ENCODE measurements around the gene MARCHF2.
"Not testable (repeated sequence)": the region's sequence is repeated elsewhere in the genome, so short reads cannot be mapped to it uniquely, and the experiment has no call there.

MARCHF2 gene

GRCh38 chr19:8413629-8413995 is 507 bp downstream of the MARCHF2 start:
- no peak for DNase-seq

DNA sequence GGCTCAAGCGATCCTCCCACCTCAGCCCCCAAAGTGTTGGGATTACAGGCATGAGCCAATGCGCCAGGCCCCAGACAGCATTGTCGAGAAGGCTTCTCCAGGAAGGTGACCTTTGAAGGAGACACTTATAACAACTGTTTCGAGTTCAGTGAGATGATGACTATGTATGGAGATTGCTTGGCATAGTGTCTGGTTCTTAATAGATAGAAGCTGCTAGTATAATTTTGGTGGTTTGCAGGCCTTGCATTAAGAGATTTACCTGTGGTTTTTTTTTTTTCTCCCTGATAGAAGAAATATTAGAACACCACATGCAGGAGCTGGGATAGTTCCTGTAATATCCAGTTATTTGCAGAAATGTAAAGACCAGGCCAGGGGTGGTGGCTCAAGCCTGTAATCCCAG is 3.7 kb downstream of the MARCHF2 start:
- no peak for DNase-seq

DNA sequence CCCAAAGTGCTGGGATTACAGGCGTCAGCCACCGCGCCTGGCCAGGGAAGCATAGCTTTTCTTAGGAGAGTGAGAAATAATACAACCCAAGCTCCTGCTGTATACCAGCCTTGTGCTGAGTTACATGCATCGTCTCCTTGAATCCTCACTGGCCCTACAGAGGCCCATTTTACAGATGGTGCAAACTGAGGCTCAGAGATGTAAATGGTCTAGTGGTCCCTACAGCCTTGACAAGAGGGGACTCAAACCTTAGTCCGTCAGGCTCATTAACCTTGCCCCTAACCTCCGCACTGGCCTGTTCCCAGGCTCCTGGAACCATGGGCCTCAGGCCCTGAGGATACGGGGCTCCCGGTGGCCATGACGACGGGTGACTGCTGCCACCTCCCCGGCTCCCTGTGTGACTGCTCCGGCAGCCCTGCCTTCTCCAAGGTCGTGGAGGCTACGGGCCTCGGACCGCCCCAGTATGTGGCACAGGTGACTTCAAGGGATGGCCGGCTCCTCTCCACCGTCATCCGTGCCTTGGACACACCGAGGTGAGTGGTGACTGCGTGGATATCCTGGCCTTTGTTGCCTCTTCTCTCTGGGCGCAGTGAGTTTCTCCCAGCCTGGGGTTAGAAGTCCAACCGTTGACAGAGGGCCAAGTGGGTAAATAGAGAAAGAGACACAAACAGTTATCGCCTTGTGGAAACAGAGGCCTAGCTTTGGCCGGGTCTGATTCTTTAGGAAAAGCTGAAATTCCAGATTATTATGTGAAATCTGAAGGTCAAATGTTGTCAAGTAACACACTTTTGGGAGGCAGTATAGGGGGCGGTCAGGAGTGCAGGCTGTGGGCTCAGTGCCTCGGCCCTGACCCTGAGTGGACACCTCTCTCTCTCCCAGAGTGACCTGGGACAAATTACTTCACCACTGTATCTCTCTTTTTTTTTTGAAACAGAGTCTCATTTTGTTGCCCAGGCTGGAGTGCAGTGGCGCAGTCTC is 8.7 kb downstream of the MARCHF2 start:
- no peak for DNase-seq

GRCh38 chr19:8423817-8424223 is 10.7 kb downstream of the MARCHF2 start:
- no peak for DNase-seq

DNA sequence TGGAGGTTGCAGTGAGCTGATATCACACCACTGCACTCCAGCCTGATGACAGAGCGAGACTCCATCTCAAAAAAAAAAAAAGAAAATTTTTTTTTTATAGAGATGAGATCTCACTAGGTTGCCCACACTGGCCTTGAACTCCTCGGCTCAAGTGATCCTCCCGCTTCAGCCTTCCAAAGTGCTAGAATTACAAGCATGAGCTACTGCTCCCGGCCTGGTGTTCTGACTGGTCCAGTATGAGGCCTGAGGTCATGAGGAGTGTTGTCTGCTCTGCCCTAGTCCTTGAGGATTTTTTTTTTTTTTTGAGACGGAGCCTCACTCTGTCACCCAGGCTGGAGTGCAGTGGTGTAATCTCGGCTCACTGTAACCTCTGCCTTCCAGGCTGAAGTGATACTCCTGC is 12.2 kb downstream of the MARCHF2 start:
- DNase-seq: not testable (repeated sequence)

GRCh38 chr19:8426283-8426682 is 13.2 kb downstream of the MARCHF2 start:
- DNase-seq: no peak

DNA sequence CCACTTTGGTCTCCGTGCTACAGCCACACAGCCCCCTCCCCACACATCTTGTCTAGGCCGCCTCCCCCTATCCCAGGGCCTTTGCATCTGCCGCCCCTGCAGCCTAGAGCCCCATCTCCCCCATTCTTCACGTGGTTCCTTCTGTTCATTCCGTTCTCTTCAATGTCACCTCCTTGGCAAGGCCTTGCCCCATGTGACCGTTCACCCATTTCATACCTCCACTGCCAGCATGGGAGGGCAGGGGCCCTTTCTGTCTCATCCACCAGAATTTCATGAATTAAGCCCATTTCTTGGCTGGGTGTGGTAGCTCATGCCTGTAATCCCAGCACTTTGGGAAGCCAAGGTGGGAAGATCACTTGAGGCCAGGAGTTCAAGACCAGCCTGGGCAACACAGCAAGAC is 15.9 kb downstream of the MARCHF2 start:
- no peak for DNase-seq

GRCh38 chr19:8429826-8430225 is 16.7 kb downstream of the MARCHF2 start:
- no peak for DNase-seq

DNA sequence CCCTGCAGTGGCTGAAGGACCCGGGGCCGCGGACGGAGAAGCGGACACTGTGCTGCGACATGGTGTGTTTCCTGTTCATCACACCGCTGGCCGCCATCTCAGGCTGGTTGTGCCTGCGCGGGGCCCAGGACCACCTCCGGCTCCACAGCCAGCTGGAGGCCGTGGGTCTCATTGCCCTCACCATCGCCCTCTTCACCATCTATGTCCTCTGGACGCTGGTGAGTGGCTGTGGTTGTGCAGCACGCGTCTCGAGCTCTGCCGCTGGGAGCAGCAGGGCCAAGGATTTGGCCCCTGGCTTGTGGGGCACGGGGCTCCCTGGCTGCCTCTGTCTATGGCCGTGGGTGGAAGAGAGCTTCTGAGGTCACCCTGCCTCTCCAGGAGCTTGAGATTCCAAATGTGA is 17.5 kb downstream of the MARCHF2 start:
- no peak for DNase-seq

DNA sequence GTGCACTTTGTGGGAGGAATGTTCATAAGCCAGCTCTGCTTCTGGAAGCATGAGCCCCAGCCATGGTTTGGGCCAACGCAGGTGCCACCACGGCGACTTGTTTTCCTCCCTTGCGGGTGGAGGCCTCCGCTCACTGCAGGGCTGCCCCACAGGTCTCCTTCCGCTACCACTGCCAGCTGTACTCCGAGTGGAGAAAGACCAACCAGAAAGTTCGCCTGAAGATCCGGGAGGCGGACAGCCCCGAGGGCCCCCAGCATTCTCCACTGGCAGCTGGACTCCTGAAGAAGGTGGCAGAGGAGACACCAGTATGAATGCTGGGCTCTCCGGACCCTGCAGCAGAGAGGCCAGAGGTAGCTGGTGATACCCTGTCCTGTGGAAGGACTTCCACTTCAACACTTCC is 25.1 kb downstream of the MARCHF2 start:
- no peak for DNase-seq

DNA sequence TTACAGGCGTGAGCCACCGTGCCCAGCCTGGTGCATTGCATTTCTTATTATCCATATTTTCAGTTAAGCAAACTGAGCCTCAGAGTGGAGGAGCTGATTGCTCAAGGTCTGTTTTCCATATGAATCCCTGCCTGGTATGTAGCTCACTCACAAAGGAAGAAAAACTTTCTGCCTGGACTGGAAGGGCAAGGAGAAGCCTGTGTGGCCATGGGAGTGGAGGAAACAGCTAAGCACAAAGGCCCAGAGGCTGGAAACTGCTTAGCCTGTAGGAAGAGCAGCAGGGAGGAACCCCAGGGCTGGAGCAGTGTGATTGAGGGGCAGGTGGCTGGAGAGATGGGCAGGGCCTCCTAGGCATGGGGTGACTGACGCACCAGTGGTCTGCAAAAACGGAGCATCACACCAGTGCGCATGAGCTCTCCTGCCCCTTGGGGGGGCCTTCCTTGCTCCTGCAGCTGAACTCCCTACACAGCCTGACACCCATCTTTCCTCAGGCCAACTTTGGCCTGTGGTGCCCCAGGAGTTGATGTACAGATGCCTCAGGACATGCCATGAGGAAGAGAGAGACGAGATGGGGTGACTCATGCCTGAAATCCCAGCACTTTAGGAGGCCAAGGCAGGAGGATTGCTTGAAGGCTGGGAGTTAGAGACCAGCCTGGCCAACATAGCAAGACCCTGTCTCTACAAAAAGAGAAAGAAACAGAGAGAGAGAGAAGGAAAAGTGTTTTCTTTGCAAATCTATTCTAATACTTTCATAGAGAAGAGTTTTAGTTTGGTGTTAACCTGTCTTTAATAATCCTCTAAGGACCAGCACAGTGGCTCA is 28.8 kb downstream of the MARCHF2 start:
- no peak for DNase-seq

DNA sequence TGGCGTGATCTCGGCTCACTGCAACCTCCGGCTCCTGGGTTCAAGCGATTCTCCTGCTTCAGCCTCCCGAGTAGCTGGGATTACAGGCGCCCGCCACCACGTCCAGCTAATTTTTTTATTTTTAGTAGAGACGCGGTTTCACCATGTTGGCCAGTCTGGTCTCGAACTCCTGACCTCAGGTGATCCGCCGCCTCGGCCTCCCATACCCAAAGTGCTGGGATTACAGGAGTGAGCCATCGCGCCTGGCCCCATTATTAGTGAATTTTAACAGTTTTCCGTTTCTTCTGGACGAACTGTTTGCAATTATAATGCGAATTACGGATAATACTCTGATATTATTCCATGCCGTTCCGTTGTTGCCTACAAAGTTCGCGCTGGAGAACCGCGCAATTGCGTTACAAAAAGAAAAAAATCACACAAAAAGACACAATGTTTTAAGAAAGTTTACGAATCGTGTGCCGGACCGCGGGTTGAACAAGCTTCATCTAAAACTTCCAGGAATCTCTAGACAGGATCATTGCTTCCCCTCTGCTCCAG is 31.1 kb downstream of the MARCHF2 start:
- DNase-seq: not testable (repeated sequence)

- peak; percentile 100 for DNase-seq
These were observed 31.8 kb downstream of the MARCHF2 start, which contains the start of gene HNRNPM for GRCh38 chr19:8444677-8445487. Gene HNRNPM (plus strand): TSS chr19:8444975. CDS start chr19:8444999, 24 bp downstream.

GRCh38 chr19:8445488-8446001 is 32.4 kb downstream of the MARCHF2 start:
- DNase-seq: peak; percentile 25

DNA sequence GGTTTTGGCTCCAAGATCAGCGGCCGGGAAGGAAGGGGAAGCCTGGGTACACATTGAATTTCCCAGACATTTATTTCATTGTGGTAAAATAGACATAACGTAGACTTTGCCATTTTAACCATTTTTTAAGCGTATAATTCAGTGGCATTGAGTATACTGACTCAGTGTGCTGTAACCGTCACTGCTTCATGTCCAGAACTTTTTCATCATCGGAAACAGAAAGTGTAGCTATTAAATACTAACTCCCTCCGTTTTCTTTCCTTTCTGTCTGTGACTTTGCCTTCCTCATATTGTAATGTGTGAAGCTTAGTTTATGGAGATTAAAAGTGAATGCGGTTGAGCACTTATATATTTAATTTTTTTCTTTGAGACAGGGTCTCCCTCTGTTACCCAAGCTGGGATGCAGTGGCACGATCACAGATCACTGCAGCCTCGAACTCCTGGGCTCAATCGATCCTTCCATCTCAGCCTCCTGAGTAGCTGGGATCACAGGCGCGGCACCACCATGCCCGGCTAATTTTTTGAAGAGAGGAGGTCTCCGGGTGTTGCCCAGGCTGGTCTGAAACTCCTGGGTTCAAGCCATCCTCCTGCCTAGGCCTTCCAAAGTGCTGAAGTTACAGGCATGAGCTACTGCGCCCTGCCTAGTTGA is 33.1 kb downstream of the MARCHF2 start:
- DNase-seq: no peak

DNA sequence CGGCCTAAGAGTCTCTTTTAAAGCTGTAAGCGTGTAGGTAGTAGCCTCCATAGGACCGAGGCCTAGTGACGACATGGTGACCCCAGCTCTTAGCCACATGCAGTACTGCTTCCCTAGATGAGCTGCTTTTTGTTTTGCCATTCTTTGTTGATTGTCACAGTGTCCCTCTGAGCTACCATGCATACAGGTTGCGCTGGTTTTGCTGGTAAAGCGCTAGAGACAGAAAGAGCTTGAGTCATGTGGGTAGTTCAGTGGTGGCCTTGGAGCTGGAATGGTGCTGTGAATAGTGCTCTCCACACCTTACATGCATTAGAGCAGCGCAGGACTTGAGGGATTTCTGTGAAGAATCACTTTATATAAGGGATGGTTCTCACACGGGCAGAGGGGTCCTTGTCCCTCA is 36.7 kb downstream of the MARCHF2 start:
- DNase-seq: no peak

GRCh38 chr19:8451377-8451776 is 38.3 kb downstream of the MARCHF2 start:
- DNase-seq: no peak

- no peak for DNase-seq
These were observed 38.8 kb downstream of the MARCHF2 start for GRCh38 chr19:8451885-8452284.

DNA sequence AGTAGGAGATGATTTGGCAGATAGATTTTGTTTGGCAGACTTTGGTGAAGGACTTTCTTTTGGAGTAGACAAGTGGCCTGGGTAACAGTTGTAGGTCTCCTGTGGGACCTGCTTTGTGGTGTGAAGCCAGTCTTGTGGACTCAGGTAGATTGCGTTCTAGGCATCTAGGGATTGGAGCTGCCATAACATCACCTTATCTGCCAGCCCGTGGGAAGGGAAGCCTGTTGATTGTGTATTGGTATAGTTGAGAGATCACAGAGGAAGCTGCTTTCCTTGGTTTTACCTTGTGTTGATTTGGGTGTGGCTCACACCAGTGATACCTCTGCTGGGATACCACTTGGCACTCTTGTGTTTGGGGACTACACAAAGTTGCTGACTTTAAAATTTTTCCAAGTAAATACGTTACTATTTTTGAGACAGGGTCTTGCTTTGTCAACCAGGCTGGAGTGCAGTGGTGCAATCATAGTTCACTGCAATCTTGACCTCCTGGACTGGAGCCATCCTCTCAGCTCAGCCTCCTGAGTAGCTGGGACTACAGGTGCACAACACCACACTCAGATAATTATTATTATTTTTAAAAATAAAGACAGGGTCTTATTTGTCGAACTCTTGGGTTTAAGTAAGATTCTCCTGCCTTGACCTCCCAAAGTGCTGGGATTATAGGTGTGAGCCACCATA is 39.5 kb downstream of the MARCHF2 start:
- DNase-seq: no peak

GRCh38 chr19:8453616-8454015 is 40.5 kb downstream of the MARCHF2 start:
- no peak for DNase-seq

GRCh38 chr19:8454218-8454617 is 41.1 kb downstream of the MARCHF2 start:
- no peak for DNase-seq

Data from activated effector memory CD4-positive, alpha-beta T cell treated with Interleukin-2 at 50 U/mL for 16 hours (primary cell).